Testis (tissue), 2 donors: ENCODE results near the gene HOXB4.

Source experiments
- CTCF ChIP-seq, 3 experiments: fragments of 450-650 bp in 2 of 3; fragments of 200-600 bp in 1 of 3; sonication (generic) in 1 of 3; IDR thresholded peaks; one replicate each; pipeline ENCODE4 v1.5.1; 2016 to 2019; ENCODE audit warnings: antibody characterized with exemption in 3 of 3, mild to moderate bottlenecking in 2 of 3, moderate library complexity in 1 of 3
- POLR2A ChIP-seq: fragments of 450-650 bp; IDR thresholded peaks from one replicate; pipeline ENCODE4 v1.6.1; 2017; ENCODE audit warnings: antibody characterized with exemption, mild to moderate bottlenecking, moderate library complexity

- no peak for TF ChIP-seq CTCF (IDR thresholded peaks at IDR 0.05)
- no peak for TF ChIP-seq POLR2A
These were observed 23.0 kb upstream of the HOXB4 start for GRCh38 chr17:48601207-48601538.
